Smooth muscle cell (in vitro differentiated cells): ENCODE measurements around the gene DCST1. TPM values are rescaled to one million over a fixed set of nuclear protein-coding genes. Genes with fewer than 3 reads are reported as not detected.

Experiments
- DNase-seq: peaks from one replicate; lab custom pipeline; 2025; ENCODE audit not compliant: unreplicated experiment; lab: John Stamatoyannopoulos, UW
- H2AFZ ChIP-seq: fragments of 200-600 bp; sonication (generic); 2 replicates; pipeline ENCODE4 v1.6.0; 2016; ENCODE audit warnings: antibody characterized with exemption, low read depth, mild to moderate bottlenecking
- H3F3A ChIP-seq: fragments of 200-600 bp; sonication (generic); 2 replicates; pipeline ENCODE4 v1.6.0; 2017; ENCODE audit warnings: antibody characterized with exemption, low read depth
- H3K27ac ChIP-seq: fragments of 200-600 bp; sonication (generic); 2 replicates; pipeline ENCODE4 v1.5.1; 2016; ENCODE audit warnings: low read depth, mild to moderate bottlenecking
- H3K27me3 ChIP-seq: fragments of 200-600 bp; sonication (generic); 2 replicates; pipeline ENCODE4 v1.6.1; 2016; ENCODE audit warnings: low read depth, mild to moderate bottlenecking
- H3K36me3 ChIP-seq: fragments of 200-600 bp; sonication (generic); 2 replicates; pipeline ENCODE4 v1.5.1; 2016; ENCODE audit warnings: low read depth
- H3K4me1 ChIP-seq: fragments of 200-600 bp; sonication (generic); 2 replicates; pipeline ENCODE4 v1.5.1; 2016; ENCODE audit warnings: low read depth
- H3K4me2 ChIP-seq: fragments of 200-600 bp; sonication (generic); 2 replicates; pipeline ENCODE4 v1.6.0; 2016; ENCODE audit warnings: mild to moderate bottlenecking
- H3K4me3 ChIP-seq: fragments of 200-600 bp; sonication (generic); 2 replicates; pipeline ENCODE4 v1.5.1; 2016; ENCODE audit warnings: mild to moderate bottlenecking
- H3K79me2 ChIP-seq: fragments of 200-600 bp; sonication (generic); 2 replicates; pipeline ENCODE4 v1.6.0; 2016; ENCODE audit warnings: low read depth, mild to moderate bottlenecking
- H3K9ac ChIP-seq: fragments of 200-600 bp; sonication (generic); 2 replicates; pipeline ENCODE4 v1.6.0; 2016; ENCODE audit warnings: low read depth
- H3K9me3 ChIP-seq: fragments of 200-600 bp; sonication (generic); replicated peaks from 2 replicates; pipeline ENCODE4 v1.5.1; 2016; ENCODE audit warnings: low read depth
- H4K20me1 ChIP-seq: fragments of 200-600 bp; sonication (generic); 2 replicates; pipeline ENCODE4 v1.6.0; 2016; ENCODE audit warnings: low read depth
- WGBS: methylation state at CpG from one replicate; pipeline ENCODE4 v1.1.7; 2016; ENCODE audit warnings: low lambda C conversion rate; 5-methylcytosine and 5-hydroxymethylcytosine counted together
- polyA plus RNA-seq: library from polyadenylated mRNA; unstranded; fragments of >200 nt; fragmentation: Nextera tagmentation; extraction: Ambion mirVana; gene quantifications from 2 replicates; pipeline ENCODE4 v1.2.1, GENCODE V29; 2016
- total RNA-seq: library from RNA; depleted of rRNA; stranded (reverse); fragments of >200 nt; gene quantifications from 2 replicates; pipeline ENCODE4 v1.2.3, GENCODE V29; 2014
- TF ChIP-seq, protein P1 (sequence below): fragments of 200-600 bp; sonication (generic); IDR thresholded peaks from 2 replicates; pipeline ENCODE4 v1.5.1; 2017; ENCODE audit warnings: borderline replicate concordance, mild to moderate bottlenecking, antibody characterized with exemption; ENCODE audit not compliant: insufficient read depth, poor library complexity, severe bottlenecking

The DCST1 gene
- total and polyA plus RNA-seq, 2 experiments from 2014 or later: not detected

DNA sequence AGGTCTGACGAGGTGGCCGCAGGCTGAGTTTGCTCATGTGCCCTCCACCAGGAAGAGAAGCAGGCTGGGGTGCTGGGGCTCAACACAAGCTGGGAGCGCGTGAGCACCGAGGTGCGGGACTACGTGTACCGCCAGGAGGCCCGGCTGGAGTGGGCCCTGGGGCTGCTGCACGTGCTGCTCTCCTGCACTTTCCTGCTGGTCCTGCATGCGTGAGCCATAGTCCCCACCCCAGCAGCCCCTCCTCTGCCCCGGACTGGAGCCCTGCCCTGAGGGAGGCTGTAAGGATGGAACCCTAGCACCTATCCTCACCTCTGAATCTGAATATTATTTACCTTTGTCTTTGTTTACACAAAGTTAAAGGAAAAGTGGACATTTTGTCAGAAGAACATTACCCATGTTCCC lies 9.7 kb downstream of the DCST1 start:
- no peaks in the 10 kb centered on the region for H3K79me2 ChIP-seq
- H3K9me3 ChIP-seq: no peaks in the 10 kb centered on the region
- TF ChIP-seq, protein P1, sequence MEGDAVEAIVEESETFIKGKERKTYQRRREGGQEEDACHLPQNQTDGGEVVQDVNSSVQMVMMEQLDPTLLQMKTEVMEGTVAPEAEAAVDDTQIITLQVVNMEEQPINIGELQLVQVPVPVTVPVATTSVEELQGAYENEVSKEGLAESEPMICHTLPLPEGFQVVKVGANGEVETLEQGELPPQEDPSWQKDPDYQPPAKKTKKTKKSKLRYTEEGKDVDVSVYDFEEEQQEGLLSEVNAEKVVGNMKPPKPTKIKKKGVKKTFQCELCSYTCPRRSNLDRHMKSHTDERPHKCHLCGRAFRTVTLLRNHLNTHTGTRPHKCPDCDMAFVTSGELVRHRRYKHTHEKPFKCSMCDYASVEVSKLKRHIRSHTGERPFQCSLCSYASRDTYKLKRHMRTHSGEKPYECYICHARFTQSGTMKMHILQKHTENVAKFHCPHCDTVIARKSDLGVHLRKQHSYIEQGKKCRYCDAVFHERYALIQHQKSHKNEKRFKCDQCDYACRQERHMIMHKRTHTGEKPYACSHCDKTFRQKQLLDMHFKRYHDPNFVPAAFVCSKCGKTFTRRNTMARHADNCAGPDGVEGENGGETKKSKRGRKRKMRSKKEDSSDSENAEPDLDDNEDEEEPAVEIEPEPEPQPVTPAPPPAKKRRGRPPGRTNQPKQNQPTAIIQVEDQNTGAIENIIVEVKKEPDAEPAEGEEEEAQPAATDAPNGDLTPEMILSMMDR: no peak
- H3K36me3 ChIP-seq: no peaks in the 10 kb centered on the region
- H3K9ac ChIP-seq: no peak overlapping the region
- no peak overlapping the region for H3K4me2 ChIP-seq
- H3F3A ChIP-seq: no peaks in the 10 kb centered on the region
- no peak overlapping the region for H3K27ac ChIP-seq
- 78% methylated on average over 12 of the region's 12 CpGs for WGBS
- H3K27me3 ChIP-seq: no peaks in the 10 kb centered on the region
- H3K4me1 ChIP-seq: peaks cover 3% of the 10 kb centered on the region
- H4K20me1 ChIP-seq: no peaks in the 10 kb centered on the region
- no peak overlapping the region for H2AFZ ChIP-seq
- DNase-seq: no peak
- no peak overlapping the region for H3K4me3 ChIP-seq

DNA sequence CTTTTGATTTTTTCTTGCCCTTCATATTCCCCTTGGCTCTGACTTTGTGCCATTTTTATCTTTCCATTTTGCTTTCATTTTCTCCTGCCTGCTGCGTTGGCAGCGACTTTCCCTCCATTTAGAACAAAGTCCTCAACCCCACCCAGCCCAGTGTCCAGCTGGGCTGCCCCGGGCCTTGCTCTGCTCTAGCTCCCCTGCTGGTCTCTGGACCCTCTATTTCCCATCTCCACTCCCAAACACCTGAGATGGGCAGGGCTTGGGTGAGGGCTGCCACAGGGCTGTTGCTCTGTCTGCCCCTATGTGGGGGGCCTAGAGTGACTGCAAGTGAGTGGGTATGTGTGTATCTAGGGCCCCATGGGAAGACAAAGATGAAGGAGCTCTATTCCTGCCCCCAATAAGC lies 10.2 kb downstream of the DCST1 start:
- H3K9me3 ChIP-seq: no peaks in the 10 kb centered on the region

DNA sequence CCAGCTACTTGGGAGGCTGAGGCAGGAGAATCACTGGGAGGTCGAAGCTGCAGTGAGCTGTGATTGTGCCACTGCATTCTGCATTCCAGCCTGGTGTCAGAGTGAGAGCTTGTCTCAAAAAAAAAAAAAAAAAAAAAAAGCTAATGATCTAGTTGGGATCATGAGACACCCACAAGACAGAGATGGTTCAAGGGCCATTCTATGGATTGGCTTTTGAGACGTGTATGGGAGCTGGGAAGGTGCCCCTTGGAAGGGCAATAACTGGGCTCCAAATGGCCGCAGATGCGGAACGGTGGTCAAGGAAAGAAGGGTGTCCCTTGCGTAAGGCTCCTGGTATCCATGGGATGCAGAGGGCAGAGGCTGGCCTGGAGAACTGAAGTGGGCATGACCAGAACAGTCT lies 10.7 kb downstream of the DCST1 start:
- DNase-seq: no peak
- Histone ChIP-seq H3K4me1 (peaks cover 3% of the 10 kb centered on the region), H3K79me2 (no peaks in the 10 kb centered on the region), H3K27me3 (no peaks in the 10 kb centered on the region), H2AFZ (no peak overlapping the region), H3K9ac (no peak overlapping the region), H3K9me3 (no peaks in the 10 kb centered on the region), H3K36me3 (no peaks in the 10 kb centered on the region), H3F3A (no peaks in the 10 kb centered on the region), H3K27ac (no peak overlapping the region), H4K20me1 (no peaks in the 10 kb centered on the region), H3K4me3 (no peak overlapping the region), H3K4me2 (no peak overlapping the region)
- TF ChIP-seq, protein P1: no peak
- WGBS: 92% methylated on average over 6 of the region's 6 CpGs

More for the DNA sequence above, 10.2 kb downstream of the DCST1 start:
- no peak for DNase-seq
- H3K79me2 ChIP-seq: no peaks in the 10 kb centered on the region
- H2AFZ ChIP-seq: no peak overlapping the region
- no peaks in the 10 kb centered on the region for H3K27me3 ChIP-seq
- H3K27ac ChIP-seq: no peak overlapping the region
- peaks cover 3% of the 10 kb centered on the region for H3K4me1 ChIP-seq
- TF ChIP-seq, protein P1: no peak
- no peaks in the 10 kb centered on the region for H4K20me1 ChIP-seq
- H3K36me3 ChIP-seq: no peaks in the 10 kb centered on the region
- WGBS: 98% methylated on average over 3 of the region's 3 CpGs
- H3K4me2 ChIP-seq: no peak overlapping the region
- no peak overlapping the region for H3K4me3 ChIP-seq
- no peak overlapping the region for H3K9ac ChIP-seq
- no peaks in the 10 kb centered on the region for H3F3A ChIP-seq
